ENCODE data around the gene GPS1. TPM values are rescaled to one million over a fixed set of nuclear protein-coding genes. Genes with fewer than 3 reads are reported as not detected.

Gene GPS1
- total and polyA plus RNA-seq, 9 of the 15 experiments (the other 6 are each of a cell fraction or from before 2014, with no cell fraction given): 3.1 to 167 (median 69.9) TPM

DNA sequence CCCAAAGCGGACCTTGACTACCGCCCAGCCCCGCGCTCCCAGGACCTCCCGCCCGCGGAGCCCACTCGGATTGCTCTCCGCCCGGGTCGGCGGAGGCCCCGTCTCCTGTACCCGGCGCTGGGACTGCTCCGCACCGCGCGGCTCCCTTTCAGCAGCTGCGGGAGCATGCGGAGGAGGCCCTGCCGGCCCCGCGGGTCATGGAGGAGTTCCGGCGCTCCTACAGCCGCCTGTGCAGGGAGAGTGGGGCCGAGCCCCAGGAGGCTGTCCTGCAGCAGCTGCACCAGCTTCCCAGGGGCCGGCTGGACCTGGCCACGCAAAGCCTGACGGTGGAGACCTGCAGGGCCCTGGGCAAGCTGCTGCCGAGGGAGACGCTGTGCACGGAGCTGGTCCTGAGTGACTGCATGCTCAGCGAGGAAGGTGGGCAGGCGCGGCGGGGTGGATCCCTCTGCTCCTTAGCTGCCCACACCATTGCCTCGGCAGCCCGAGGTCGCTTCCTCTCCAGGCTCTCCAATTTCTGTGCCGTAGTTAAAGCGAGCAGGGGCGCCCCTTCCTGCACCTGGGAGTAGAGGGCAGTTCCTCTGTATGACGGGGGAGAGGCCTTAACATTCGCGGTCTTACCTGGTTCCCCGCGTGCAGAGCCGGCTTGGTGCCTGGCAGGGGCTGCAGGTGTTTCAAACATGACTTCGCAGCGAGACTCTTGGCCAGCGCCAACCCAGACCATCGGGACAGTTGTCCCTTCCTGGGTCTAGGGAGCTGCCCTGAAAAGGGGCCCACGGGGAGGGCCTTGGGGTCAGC lies 28.1 kb upstream of the GPS1 start (continued):
- TF ChIP-seq, protein P1, sequence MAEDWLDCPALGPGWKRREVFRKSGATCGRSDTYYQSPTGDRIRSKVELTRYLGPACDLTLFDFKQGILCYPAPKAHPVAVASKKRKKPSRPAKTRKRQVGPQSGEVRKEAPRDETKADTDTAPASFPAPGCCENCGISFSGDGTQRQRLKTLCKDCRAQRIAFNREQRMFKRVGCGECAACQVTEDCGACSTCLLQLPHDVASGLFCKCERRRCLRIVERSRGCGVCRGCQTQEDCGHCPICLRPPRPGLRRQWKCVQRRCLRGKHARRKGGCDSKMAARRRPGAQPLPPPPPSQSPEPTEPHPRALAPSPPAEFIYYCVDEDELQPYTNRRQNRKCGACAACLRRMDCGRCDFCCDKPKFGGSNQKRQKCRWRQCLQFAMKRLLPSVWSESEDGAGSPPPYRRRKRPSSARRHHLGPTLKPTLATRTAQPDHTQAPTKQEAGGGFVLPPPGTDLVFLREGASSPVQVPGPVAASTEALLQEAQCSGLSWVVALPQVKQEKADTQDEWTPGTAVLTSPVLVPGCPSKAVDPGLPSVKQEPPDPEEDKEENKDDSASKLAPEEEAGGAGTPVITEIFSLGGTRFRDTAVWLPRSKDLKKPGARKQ (CRISPR knock-in tag; IDR thresholded peaks at IDR 0.05): no peak
- TF ChIP-seq POLR2G (IDR thresholded peaks at IDR 0.05; ENCODE audit: low read depth, low read length): peak; percentile 48
- TF ChIP-seq, protein P2, sequence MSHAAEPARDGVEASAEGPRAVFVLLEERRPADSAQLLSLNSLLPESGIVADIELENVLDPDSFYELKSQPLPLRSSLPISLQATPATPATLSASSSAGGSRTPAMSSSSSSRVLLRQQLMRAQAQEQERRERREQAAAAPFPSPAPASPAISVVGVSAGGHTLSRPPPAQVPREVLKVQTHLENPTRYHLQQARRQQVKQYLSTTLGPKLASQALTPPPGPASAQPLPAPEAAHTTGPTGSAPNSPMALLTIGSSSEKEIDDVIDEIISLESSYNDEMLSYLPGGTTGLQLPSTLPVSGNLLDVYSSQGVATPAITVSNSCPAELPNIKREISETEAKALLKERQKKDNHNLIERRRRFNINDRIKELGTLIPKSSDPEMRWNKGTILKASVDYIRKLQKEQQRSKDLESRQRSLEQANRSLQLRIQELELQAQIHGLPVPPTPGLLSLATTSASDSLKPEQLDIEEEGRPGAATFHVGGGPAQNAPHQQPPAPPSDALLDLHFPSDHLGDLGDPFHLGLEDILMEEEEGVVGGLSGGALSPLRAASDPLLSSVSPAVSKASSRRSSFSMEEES (CRISPR knock-in tag; IDR thresholded peaks at IDR 0.05): no peak
- TF ChIP-seq BRD4 (IDR thresholded peaks at IDR 0.05): no peak
- TF ChIP-seq, protein P3, sequence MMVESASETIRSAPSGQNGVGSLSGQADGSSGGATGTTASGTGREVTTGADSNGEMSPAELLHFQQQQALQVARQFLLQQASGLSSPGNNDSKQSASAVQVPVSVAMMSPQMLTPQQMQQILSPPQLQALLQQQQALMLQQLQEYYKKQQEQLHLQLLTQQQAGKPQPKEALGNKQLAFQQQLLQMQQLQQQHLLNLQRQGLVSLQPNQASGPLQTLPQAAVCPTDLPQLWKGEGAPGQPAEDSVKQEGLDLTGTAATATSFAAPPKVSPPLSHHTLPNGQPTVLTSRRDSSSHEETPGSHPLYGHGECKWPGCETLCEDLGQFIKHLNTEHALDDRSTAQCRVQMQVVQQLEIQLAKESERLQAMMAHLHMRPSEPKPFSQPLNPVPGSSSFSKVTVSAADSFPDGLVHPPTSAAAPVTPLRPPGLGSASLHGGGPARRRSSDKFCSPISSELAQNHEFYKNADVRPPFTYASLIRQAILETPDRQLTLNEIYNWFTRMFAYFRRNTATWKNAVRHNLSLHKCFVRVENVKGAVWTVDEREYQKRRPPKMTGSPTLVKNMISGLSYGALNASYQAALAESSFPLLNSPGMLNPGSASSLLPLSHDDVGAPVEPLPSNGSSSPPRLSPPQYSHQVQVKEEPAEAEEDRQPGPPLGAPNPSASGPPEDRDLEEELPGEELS (CRISPR knock-in tag; IDR thresholded peaks at IDR 0.05; ENCODE audit: borderline replicate concordance): 0 out of 2 replicates have a peak, but pooled peaks have one; percentile 60
- no peak for TF ChIP-seq MEF2D (tag; conservative IDR thresholded peaks at IDR 0.05; ENCODE audit: low read depth)
- TF ChIP-seq ASH1L (IDR thresholded peaks at IDR 0.05; ENCODE audit: borderline replicate concordance, low read depth, partially characterized antibody): no peak
- TF ChIP-seq, protein P4, sequence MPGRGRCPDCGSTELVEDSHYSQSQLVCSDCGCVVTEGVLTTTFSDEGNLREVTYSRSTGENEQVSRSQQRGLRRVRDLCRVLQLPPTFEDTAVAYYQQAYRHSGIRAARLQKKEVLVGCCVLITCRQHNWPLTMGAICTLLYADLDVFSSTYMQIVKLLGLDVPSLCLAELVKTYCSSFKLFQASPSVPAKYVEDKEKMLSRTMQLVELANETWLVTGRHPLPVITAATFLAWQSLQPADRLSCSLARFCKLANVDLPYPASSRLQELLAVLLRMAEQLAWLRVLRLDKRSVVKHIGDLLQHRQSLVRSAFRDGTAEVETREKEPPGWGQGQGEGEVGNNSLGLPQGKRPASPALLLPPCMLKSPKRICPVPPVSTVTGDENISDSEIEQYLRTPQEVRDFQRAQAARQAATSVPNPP (IDR thresholded peaks at IDR 0.05; ENCODE audit: borderline replicate concordance, insufficient read depth, insufficient read length): no peak
- TF ChIP-seq EP400 (IDR thresholded peaks at IDR 0.05): no peak
- TF ChIP-seq, protein P5, sequence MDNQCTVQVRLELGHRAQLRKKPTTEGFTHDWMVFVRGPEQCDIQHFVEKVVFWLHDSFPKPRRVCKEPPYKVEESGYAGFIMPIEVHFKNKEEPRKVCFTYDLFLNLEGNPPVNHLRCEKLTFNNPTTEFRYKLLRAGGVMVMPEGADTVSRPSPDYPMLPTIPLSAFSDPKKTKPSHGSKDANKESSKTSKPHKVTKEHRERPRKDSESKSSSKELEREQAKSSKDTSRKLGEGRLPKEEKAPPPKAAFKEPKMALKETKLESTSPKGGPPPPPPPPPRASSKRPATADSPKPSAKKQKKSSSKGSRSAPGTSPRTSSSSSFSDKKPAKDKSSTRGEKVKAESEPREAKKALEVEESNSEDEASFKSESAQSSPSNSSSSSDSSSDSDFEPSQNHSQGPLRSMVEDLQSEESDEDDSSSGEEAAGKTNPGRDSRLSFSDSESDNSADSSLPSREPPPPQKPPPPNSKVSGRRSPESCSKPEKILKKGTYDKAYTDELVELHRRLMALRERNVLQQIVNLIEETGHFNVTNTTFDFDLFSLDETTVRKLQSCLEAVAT (IDR thresholded peaks at IDR 0.05): no peak
- no peak for TF ChIP-seq HNRNPLL (IDR thresholded peaks at IDR 0.05; ENCODE audit: low read depth, low read length, poor library complexity, severe bottlenecking)
- TF ChIP-seq L3MBTL2 (IDR thresholded peaks at IDR 0.05): 0 out of 2 replicates have a peak, but pooled peaks have one; percentile 24
- TF ChIP-seq ZNF699 (CRISPR knock-in tag; IDR thresholded peaks at IDR 0.05; ENCODE audit: insufficient replicate concordance): no peak
- no peak for TF ChIP-seq ZNF583 (CRISPR knock-in tag; IDR thresholded peaks at IDR 0.05)
- TF ChIP-seq, protein P6, sequence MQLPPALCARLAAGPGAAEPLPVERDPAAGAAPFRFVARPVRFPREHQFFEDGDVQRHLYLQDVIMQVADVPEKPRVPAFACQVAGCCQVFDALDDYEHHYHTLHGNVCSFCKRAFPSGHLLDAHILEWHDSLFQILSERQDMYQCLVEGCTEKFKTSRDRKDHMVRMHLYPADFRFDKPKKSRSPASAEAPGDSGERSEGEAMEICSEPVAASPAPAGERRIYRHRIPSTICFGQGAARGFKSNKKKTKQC (CRISPR knock-in tag; IDR thresholded peaks at IDR 0.05): no peak
- TF ChIP-seq CBX3 (IDR thresholded peaks at IDR 0.05; ENCODE audit: borderline replicate concordance in 1 of 2, low read length in 2 of 2): no peak
- TF ChIP-seq RHOXF2B (CRISPR knock-in tag; conservative IDR thresholded peaks at IDR 0.05): no peak
- TF ChIP-seq MIER1 (IDR thresholded peaks at IDR 0.05; ENCODE audit: low read depth): no peak

All from K562 (cell line).